Measurements from ENCODE around the gene SIX5. TPM values are rescaled to one million over a fixed set of nuclear protein-coding genes. Genes with fewer than 3 reads are reported as not detected.

SIX5 gene
- total RNA-seq, 1 donor from 2014 or later: 18.1 TPM

- DNase-seq (ENCODE audit: low spot score): peak; percentile 100
Observed at GRCh38 chr19:45792470-45793177, 23.6 kb upstream of the SIX5 start, which contains the start of gene DMWD. DMWD (minus strand) TSS chr19:45792845; CDS start chr19:45792756, 89 bp downstream.

- DNase-seq (ENCODE audit: low spot score): no peak
Observed at GRCh38 chr19:45791744-45792469, 22.9 kb upstream of the SIX5 start.

GRCh38 chr19:45790942-45791341, 21.9 kb upstream of the SIX5 start:
- no peak for DNase-seq (ENCODE audit: low spot score)

- no peak for DNase-seq (ENCODE audit: low spot score)
Observed at GRCh38 chr19:45789035-45789786, 20.2 kb upstream of the SIX5 start.

- no peak for DNase-seq (ENCODE audit: low spot score)
Observed at GRCh38 chr19:45786533-45786894, 17.5 kb upstream of the SIX5 start.

- DNase-seq (ENCODE audit: low spot score): no peak
Observed at GRCh38 chr19:45785781-45786532, 16.9 kb upstream of the SIX5 start.

- no peak for DNase-seq (ENCODE audit: low spot score)
Observed at GRCh38 chr19:45785097-45785496, 16.0 kb upstream of the SIX5 start.

- no peak for DNase-seq (ENCODE audit: low spot score)
Observed at GRCh38 chr19:45784096-45784495, 15.0 kb upstream of the SIX5 start.

- peak; percentile 83 for DNase-seq (ENCODE audit: low spot score)
Observed at GRCh38 chr19:45782820-45783785, 14.1 kb upstream of the SIX5 start.

- DNase-seq (ENCODE audit: low spot score): no peak
Observed at GRCh38 chr19:45782162-45782691, 13.2 kb upstream of the SIX5 start, which contains the start of gene DMPK. DMPK (minus strand) TSS chr19:45782490; CDS start chr19:45782352, 138 bp downstream.

- no peak for DNase-seq (ENCODE audit: low spot score)
Observed at GRCh38 chr19:45781214-45782161, 12.4 kb upstream of the SIX5 start.

GRCh38 chr19:45780448-45781213, 11.6 kb upstream of the SIX5 start:
- DNase-seq (ENCODE audit: low spot score): no peak

- no peak for DNase-seq (ENCODE audit: low spot score)
Observed at GRCh38 chr19:45780146-45780447, 11.0 kb upstream of the SIX5 start.

GRCh38 chr19:45779231-45780145, 10.4 kb upstream of the SIX5 start:
- DNase-seq (ENCODE audit: low spot score): peak; percentile 96

- DNase-seq (ENCODE audit: low spot score): no peak
Observed at GRCh38 chr19:45778010-45778661, 9.1 kb upstream of the SIX5 start.

GRCh38 chr19:45777395-45777961, 8.4 kb upstream of the SIX5 start:
- no peak for DNase-seq (ENCODE audit: low spot score)

- no peak for DNase-seq (ENCODE audit: low spot score)
Observed at GRCh38 chr19:45774765-45775164, 5.7 kb upstream of the SIX5 start.
